Stimulated activated CD8-positive, alpha-beta memory T cell treated with anti-CD3 and anti-CD28 coated beads, Interleukin-12 subunit alpha, Interleukin-12 subunit beta, amount 100 ng/mL, for 1 hour (primary cell): ENCODE measurements around the gene CREB5.

Experiments
- DNase-seq: peaks from one replicate; pipeline ENCODE4 v3.0.0-alpha.2; 2020; ENCODE audit warnings: low read depth

CREB5 gene

DNA sequence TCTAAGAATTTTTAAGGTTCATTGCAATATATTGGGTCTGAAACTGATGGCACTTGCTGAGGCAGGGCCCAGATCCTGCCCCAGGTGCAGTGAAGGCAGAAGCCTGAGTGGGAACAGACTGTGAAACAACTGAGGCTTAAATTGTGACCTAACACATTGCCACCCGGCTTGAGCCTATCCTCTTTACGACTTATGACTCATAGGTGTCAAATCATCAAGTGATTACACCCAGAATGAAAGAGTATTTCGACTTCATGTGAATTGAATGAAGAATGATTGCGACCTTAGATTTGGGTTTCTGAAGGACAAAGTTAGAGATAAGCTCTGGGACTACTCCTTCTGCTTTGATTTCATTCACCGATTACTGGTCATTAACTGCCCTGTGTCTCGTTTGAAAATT lies 200.9 kb downstream of the CREB5 start:
- DNase-seq, result no peak

DNA sequence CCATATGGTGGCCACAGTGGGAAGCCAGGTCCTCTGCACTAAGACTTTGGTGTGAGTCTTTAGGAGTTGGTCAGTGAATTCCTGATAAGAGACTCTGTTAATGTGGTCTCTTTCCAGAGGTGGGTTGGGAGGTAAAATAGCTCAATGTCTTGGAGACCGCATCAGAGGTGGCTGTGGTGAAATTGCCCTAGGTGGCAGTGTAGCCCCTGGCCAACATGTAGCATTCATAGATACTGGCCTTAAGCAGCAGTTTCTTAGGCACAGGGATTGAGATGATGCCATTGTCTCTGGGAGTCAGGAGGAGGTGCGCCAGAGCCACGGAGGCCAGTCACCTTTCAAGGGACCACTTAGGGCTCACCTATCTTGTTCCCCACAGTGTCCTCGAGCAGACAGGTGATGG lies 202.8 kb downstream of the CREB5 start:
- DNase-seq, result no peak

DNA sequence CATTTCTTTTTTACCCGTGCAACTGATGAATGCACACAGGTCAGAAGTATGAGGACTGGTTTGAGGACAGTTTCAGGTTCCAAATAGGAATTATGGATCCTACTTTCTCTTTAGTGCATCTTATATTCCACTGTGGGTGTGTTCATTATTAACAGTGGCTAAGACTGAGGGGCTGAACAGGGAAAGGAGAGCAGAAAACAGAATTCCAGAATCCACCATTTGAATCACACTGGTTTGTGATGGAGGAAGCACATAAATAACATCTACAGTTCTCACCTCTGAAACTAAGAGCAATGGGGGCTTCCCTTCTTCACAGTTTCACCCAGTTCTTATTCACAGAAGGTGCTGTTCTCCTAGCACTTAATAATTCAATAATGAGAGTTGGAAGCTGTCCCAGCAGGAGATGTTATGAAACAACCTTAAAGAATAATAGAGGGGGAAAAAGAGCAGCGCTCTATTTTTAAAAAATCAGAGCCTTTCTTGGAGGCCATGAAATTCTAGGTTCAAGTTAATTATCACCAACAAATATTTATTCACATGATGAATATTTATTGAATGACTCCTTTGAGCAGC lies 205.1 kb downstream of the CREB5 start:
- DNase-seq, result no peak

GRCh38 chr7:28618383-28618782 lies 206.1 kb downstream of the CREB5 start:
- no peak for DNase-seq

- DNase-seq, result no peak
Observed at GRCh38 chr7:28619256-28619655, 206.9 kb downstream of the CREB5 start.

- no peak for DNase-seq
Observed at GRCh38 chr7:28621369-28621841, 209.1 kb downstream of the CREB5 start.

DNA sequence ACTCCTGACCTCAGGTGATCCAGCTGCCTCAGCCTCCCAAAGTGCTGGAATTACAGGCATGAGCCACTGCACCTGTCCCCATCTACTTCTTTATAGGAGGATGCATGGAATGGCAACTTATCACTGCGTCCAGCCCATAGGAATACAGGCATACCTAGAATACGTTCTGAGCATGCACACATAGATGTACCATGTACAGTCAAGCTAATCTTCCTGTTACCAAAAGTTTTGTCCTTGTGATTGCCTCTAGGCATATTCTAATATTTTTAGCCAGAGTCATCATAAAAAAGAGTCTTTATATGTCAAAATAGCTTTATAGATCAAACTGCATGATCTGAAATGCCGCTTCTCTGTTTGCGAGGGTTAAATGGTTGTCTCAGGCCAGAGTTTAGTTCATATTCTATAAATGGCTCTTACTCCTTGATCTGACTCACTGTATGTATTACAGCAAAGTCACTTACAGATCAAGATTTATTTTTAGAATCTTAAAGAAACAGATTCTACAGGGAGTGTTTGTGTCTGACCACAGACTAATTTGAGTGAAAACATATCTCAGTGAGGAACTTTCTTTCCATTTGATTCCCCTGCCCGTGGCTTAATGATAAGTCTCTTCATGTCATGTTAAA lies 210.9 kb downstream of the CREB5 start:
- DNase-seq, result no peak

DNA sequence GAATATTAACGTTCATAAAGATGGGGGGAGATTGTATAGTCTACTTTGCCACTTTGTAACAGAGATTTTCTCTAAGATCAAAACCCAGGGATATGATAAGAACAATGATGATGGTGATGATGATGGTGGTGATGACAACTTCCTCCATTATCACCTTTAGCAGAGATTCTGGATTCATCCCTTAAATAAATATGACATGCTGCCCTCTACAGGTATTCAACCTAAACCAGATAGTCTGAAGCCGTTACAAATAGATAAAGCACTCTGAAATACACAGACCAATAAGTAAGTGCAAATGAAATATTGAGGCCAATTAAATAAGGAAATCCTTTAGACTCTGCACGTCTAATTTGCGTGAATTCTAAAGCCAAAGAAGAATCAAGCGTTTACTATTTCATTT lies 211.5 kb downstream of the CREB5 start:
- DNase-seq, result no peak

GRCh38 chr7:28625432-28625831 lies 213.1 kb downstream of the CREB5 start:
- no peak for DNase-seq

DNA sequence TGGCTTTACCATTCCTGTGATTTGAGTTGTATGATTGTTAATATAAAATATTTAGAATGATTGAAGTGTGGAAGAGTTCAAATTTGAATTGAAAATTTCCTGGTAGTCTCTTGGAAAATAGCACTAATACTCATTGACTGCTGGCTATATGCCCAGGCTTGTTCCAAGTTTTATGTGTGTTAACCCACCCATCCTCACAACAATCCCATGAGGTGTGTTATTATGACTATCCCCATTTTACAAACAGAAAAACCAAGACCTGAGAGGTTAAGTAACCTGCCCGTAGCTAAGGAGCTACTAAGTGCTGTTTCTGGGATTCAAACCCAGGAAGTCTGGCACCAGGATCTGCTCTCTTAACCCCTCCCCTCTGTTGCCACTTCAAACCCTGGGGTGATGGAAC lies 213.9 kb downstream of the CREB5 start:
- no peak for DNase-seq

DNA sequence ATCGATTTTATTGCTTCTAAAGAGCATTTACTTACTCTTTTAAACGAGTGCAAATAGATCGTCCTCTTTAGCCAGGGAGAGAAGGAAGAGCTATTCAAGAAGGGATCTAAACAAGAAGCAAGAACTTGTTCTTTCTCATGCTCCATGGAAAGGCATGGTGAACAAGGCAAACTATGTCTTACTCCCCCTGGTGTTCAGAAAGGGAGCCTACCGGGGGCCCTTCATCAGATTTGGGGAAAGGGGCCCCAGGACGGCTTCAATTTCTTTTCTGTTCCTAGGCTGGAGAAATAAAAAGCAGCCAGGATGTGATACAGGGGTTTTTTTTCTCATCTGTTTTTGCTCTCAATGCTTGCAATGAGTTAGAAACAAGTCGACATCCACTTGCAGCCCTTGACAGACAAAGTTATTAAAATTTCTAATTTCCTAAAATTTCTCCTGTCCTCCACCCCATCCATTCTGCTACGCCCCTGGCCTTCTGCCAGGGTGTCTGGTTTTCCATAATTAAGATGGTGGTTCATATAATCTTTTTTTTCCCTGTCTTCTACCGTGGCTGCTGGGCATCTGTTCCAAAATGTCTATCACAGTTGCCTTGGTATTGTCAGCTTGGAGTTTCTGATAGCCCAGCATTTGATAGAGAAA lies 214.4 kb downstream of the CREB5 start:
- no peak for DNase-seq

- DNase-seq, result no peak
Observed at GRCh38 chr7:28627263-28627653, 214.9 kb downstream of the CREB5 start.

DNA sequence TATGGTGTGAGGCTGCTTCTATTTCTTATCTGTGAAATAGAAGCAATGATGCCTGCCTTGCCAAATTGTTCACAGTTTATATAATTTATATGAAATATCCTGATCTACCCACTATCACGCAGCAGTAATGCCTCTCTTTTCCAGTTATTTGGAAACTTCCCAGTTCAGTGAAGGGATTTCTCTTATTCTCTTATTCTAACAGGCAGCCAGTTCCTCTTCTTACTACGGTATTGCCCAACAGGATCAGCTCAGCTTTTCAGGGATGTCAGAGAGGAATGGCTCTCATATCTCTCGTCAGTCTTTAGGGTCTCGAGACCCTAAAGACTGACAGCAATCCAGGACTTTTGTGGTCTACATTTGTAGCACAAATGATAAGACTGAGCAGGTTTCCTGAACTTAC lies 215.6 kb downstream of the CREB5 start:
- no peak for DNase-seq

GRCh38 chr7:28629216-28629842 lies 217.0 kb downstream of the CREB5 start:
- DNase-seq, result no peak

DNA sequence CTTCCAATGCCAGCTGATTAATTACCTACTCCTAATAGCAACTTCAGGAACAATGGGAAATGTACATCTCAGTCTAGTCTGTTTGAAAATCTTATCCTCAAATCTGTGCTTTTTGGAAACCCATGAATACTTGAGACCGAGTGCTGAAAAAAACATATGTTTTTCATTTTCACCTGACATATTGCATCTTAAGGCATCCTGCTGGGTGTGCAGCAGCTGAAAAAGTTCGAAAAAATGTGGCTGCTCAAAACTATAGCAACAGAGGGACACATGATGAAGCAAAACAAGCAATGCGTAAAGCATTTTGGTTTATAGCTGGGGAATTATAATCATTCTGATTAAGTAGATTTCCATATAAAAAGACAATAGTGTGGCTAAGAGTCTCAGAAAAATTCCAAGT lies 218.0 kb downstream of the CREB5 start:
- DNase-seq, result no peak

DNA sequence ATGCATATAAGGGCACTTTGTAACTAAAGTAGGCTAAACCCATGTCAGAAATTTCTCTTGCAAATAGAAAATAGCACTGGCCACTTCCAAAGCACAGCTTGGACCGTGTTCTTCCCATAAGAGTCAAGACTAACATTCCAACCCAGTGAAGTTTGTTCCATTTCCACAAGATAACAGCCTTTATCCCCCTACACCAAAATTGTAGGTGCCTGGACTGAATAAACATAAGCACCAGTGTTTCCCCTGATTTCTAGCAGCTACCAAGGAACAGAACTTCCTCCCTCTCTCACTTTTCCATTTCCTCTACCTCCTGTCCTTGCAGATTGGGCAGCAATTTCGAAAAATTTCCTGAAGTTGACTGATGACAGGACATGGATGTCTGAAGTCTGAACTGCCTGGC lies 219.7 kb downstream of the CREB5 start:
- DNase-seq, result no peak

DNA sequence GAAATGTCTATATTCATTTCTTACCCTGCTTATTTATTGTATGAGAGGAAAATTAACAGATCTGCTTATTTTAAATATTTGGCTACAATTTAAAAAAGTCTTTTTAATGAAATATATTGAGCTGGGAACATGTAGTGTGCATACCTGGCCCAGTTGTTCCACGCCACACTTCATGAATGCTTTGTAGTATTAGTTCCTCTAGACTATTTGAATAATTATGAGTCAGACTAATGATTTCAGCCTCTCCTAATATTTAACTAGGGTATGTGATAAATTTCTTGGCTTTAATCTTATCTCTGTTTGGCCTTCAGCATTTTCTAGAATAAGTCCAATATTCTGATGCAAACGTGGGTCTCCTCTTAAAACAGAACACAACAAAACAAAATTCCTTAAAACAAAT lies 226.6 kb downstream of the CREB5 start:
- DNase-seq, result no peak

DNA sequence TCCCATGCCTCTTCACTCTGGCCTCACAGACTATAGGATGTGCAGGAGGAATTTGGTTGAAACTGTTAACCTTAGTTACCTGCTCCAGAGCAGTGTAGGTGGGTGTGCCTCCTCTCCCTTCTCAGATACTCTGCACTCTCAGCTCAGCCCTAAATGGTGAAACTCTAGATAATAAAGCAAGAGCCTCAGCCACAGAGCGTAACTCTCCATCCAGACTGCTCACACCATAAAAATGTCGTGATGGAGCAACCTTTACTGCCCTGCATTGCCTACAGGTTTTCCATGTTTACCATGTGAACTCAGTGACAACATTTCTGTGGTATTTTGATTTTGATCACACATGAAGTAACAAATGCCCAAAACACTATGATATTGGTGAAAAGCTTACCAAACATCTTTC lies 227.7 kb downstream of the CREB5 start:
- DNase-seq, result no peak

GRCh38 chr7:28641752-28642545 lies 229.6 kb downstream of the CREB5 start:
- no peak for DNase-seq

DNA sequence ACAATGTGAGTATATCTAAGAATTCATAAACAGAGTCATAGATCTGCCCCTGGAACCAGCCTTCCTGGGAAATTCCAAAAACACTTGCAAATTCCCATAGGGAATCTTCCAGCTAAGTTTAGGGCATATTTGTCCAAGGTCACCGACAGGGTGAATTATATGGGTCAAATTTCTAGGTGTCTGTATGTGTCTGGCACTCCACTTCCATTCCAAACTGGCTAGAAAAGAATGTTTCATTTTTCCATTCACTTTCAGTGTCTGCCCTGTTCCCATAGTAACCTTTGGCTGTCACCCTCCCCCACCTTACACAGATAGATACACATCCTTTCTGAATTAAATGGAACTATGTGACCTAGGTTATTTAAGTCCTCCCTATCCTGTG lies 230.9 kb downstream of the CREB5 start:
- DNase-seq, result no peak

DNA sequence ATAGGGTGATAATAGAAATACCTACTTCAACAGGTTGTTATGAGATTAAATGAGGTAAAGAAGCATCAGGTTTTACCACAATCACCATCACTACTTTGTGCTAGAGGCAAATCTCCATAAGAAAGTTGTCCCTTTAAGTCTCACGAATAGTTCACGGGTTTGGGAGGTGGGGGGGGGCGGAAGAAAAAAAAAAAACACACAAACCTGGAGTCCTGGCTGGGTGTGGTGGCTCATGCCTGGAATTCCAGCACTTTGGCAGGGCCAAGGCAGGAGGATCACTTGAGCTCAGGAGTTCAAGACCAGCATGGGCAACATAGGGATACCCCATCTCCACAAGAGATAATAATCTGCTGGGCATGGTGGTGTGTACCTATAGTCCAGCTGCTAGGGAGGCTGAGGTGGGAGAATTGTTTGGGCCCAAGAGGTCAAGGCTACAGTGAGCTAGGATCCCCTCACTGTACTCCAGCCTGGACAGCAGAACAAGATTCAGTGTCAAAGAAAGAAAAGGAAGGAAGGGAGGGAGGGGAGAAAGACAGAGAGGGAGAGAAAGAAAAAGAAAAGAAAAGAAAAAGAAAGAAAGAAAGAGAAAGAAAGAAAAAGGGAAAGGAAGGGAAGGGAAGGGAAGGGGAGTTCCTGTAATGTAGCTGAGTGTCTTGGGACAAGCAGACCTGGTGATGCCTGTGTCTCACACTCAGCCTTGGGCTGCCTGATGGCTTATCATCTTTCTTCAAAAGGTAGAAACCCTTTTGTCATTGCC lies 231.4 kb downstream of the CREB5 start:
- DNase-seq, result no peak

GRCh38 chr7:28645866-28646265 lies 233.5 kb downstream of the CREB5 start:
- DNase-seq, result no peak
